ENCODE measurements around the gene PLRG1. TPM values are rescaled to one million over a fixed set of nuclear protein-coding genes. Genes with fewer than 3 reads are reported as not detected.
"Not testable (repeated sequence)": the region's sequence is repeated elsewhere in the genome, so short reads cannot be mapped to it uniquely, and the experiment has no call there.

Gene PLRG1
- total RNA-seq, 1 donor from 2014 or later: 92.7 TPM

- no peaks in the 10 kb centered on the region for H3K9me3 Mint-ChIP-seq
- no peaks in the 10 kb centered on the region for H3K27me3 ChIP-seq
- H3K4me3 Mint-ChIP-seq: no peak overlapping the region
- H3K4me3 ChIP-seq: no peak overlapping the region
- H3K4me1 Mint-ChIP-seq: no peaks in the 10 kb centered on the region
- no peak for DNase-seq (ENCODE audit: low spot score)
- H3K36me3 Mint-ChIP-seq: no peaks in the 10 kb centered on the region
- no peaks in the 10 kb centered on the region for H3F3A ChIP-seq (ENCODE audit: low read depth)
- no peaks in the 10 kb centered on the region for H3K27me3 Mint-ChIP-seq (ENCODE audit: insufficient read depth, low read depth)
- no peak overlapping the region for H3K9ac ChIP-seq
- H3K4me1 ChIP-seq: peaks cover 2% of the 10 kb centered on the region
- TF ChIP-seq EZH2 (IDR thresholded peaks at IDR 0.05): no peak
- TF ChIP-seq EZH2phosphoT487 (IDR thresholded peaks at IDR 0.05): no peak
- TF ChIP-seq CTCF (IDR thresholded peaks at IDR 0.05): no peak
- no peaks in the 10 kb centered on the region for H3K9me3 ChIP-seq (ENCODE audit: low read depth)
- H3K36me3 ChIP-seq: no peaks in the 10 kb centered on the region
- H3K27ac ChIP-seq: no peak overlapping the region
- no peak overlapping the region for H3K27ac Mint-ChIP-seq
- no peak overlapping the region for H2AFZ ChIP-seq (replicated peaks)
- no peak overlapping the region for H3K4me2 ChIP-seq
- no peaks in the 10 kb centered on the region for H3K79me2 ChIP-seq (ENCODE audit: low read depth)
- H4K20me1 ChIP-seq (ENCODE audit: low read depth): no peaks in the 10 kb centered on the region
Measured at GRCh38 chr4:154595807-154596206, 45.6 kb upstream of the PLRG1 start.

- not testable (repeated sequence) for H3K4me1 Mint-ChIP-seq; H3K27me3 Mint-ChIP-seq (ENCODE audit: insufficient read depth, low read depth); H3K27ac Mint-ChIP-seq; H3K9me3 Mint-ChIP-seq; H3K4me2 ChIP-seq; H4K20me1 ChIP-seq (ENCODE audit: low read depth); H3K4me3 Mint-ChIP-seq; H3F3A ChIP-seq (ENCODE audit: low read depth); H2AFZ ChIP-seq (replicated peaks); DNase-seq (ENCODE audit: low spot score); H3K27me3 ChIP-seq; H3K9me3 ChIP-seq (ENCODE audit: low read depth); H3K9ac ChIP-seq; H3K4me3 ChIP-seq; H3K36me3 ChIP-seq; H3K79me2 ChIP-seq (ENCODE audit: low read depth); H3K27ac ChIP-seq; H3K36me3 Mint-ChIP-seq
- H3K4me1 ChIP-seq: peaks cover 14% of the 10 kb centered on the region
Measured at GRCh38 chr4:154594343-154594742, 44.1 kb upstream of the PLRG1 start.

GRCh38 chr4:154593868-154594267 lies 43.7 kb upstream of the PLRG1 start:
- no peak overlapping the region for H3K4me3 Mint-ChIP-seq
- H3K9me3 ChIP-seq (ENCODE audit: low read depth): no peaks in the 10 kb centered on the region
- H3K36me3 ChIP-seq: no peaks in the 10 kb centered on the region
- no peak overlapping the region for H3K9ac ChIP-seq
- no peaks in the 10 kb centered on the region for H3K79me2 ChIP-seq (ENCODE audit: low read depth)
- no peaks in the 10 kb centered on the region for H3K36me3 Mint-ChIP-seq
- no peaks in the 10 kb centered on the region for H3K27me3 ChIP-seq
- H3K4me1 Mint-ChIP-seq: no peaks in the 10 kb centered on the region
- H3K4me3 ChIP-seq: no peak overlapping the region
- H3F3A ChIP-seq (ENCODE audit: low read depth): no peaks in the 10 kb centered on the region
- H3K4me1 ChIP-seq: peaks cover 15% of the 10 kb centered on the region
- no peak overlapping the region for H3K27ac Mint-ChIP-seq
- DNase-seq (ENCODE audit: low spot score): no peak
- no peaks in the 10 kb centered on the region for H3K9me3 Mint-ChIP-seq
- H3K4me2 ChIP-seq: no peak overlapping the region
- no peak overlapping the region for H3K27ac ChIP-seq
- no peak overlapping the region for H2AFZ ChIP-seq (replicated peaks)
- TF ChIP-seq EZH2phosphoT487 (IDR thresholded peaks at IDR 0.05) (no peak), CTCF (IDR thresholded peaks at IDR 0.05) (no peak), EZH2 (IDR thresholded peaks at IDR 0.05) (no peak)
- H4K20me1 ChIP-seq (ENCODE audit: low read depth): no peaks in the 10 kb centered on the region
- H3K27me3 Mint-ChIP-seq (ENCODE audit: insufficient read depth, low read depth): no peaks in the 10 kb centered on the region

GRCh38 chr4:154591890-154592289 lies 41.7 kb upstream of the PLRG1 start:
- Histone ChIP-seq H3K36me3 (no peaks in the 10 kb centered on the region), H3K4me2 (no peak overlapping the region), H3K4me1 (peaks cover 15% of the 10 kb centered on the region), H2AFZ (replicated peaks) (no peak overlapping the region), H3K4me3 (no peak overlapping the region), H3K9ac (no peak overlapping the region), H3K27ac (no peak overlapping the region), H3K27me3 (no peaks in the 10 kb centered on the region), H3K79me2 (ENCODE audit: low read depth) (no peaks in the 10 kb centered on the region), H4K20me1 (ENCODE audit: low read depth) (no peaks in the 10 kb centered on the region), H3K9me3 (ENCODE audit: low read depth) (no peaks in the 10 kb centered on the region), H3F3A (ENCODE audit: low read depth) (no peaks in the 10 kb centered on the region)
- Mint-ChIP-seq H3K4me1 (no peaks in the 10 kb centered on the region), H3K4me3 (no peak overlapping the region), H3K27ac (no peak overlapping the region), H3K27me3 (ENCODE audit: insufficient read depth, low read depth) (no peaks in the 10 kb centered on the region), H3K9me3 (no peaks in the 10 kb centered on the region), H3K36me3 (no peaks in the 10 kb centered on the region)
- TF ChIP-seq EZH2phosphoT487 (IDR thresholded peaks at IDR 0.05) (no peak), CTCF (IDR thresholded peaks at IDR 0.05) (no peak), EZH2 (IDR thresholded peaks at IDR 0.05) (no peak)
- no peak for DNase-seq (ENCODE audit: low spot score)

Measured in neural progenitor cell (in vitro differentiated cells).